Kidney epithelial cell (primary cell): ENCODE data around the gene UTP4. TPM values are rescaled to one million over a fixed set of nuclear protein-coding genes. Genes with fewer than 3 reads are reported as not detected.

ENCODE experiments used
- DNase-seq: peaks from one replicate; pipeline ENCODE4 v3.0.0-alpha.2; 2010; ENCODE audit warnings: low read depth
- H3K27me3 ChIP-seq: 2 replicates; pipeline ENCODE4 v1.6.0; 2011; ENCODE audit warnings: low read length; ENCODE audit not compliant: control insufficient read depth, insufficient read depth
- H3K36me3 ChIP-seq: 2 replicates; pipeline ENCODE4 v1.5.1; 2011; ENCODE audit warnings: low read length; ENCODE audit not compliant: control insufficient read depth, insufficient read depth
- H3K4me3 ChIP-seq: 2 replicates; pipeline ENCODE4 v1.5.1; 2011; ENCODE audit warnings: low read depth, mild to moderate bottlenecking, control low read depth, low read length
- CTCF ChIP-seq: IDR thresholded peaks from 2 replicates; pipeline ENCODE4 v1.5.1; 2011; ENCODE audit warnings: mild to moderate bottlenecking, moderate library complexity, low read length, control low read depth, inconsistent platforms; ENCODE audit not compliant: insufficient read depth, poor library complexity, severe bottlenecking
- total RNA-seq: library from RNA; depleted of rRNA; stranded (reverse); fragments of >200 nt; gene quantifications from 2 replicates; pipeline ENCODE4 v1.2.3, GENCODE V29; 2015

The UTP4 gene
- total RNA-seq, 1 donor from 2014 or later = 32.8 TPM

- DNase-seq = no peak
- peak; percentile 88 for TF ChIP-seq CTCF
- no peaks in the 10 kb centered on the region for H3K36me3 ChIP-seq
These were observed 19.9 kb upstream of the UTP4 start for GRCh38 chr16:69112285-69113129.

GRCh38 chr16:69113216-69113615 is 19.2 kb upstream of the UTP4 start:
- TF ChIP-seq CTCF = no peak
- no peaks in the 10 kb centered on the region for H3K27me3 ChIP-seq
- DNase-seq = no peak
- H3K36me3 ChIP-seq = no peaks in the 10 kb centered on the region
- no peak overlapping the region for H3K4me3 ChIP-seq

More at GRCh38 chr16:69112285-69113129, 19.9 kb upstream of the UTP4 start:
- Histone ChIP-seq H3K4me3 (no peak overlapping the region), H3K27me3 (no peaks in the 10 kb centered on the region)

DNA sequence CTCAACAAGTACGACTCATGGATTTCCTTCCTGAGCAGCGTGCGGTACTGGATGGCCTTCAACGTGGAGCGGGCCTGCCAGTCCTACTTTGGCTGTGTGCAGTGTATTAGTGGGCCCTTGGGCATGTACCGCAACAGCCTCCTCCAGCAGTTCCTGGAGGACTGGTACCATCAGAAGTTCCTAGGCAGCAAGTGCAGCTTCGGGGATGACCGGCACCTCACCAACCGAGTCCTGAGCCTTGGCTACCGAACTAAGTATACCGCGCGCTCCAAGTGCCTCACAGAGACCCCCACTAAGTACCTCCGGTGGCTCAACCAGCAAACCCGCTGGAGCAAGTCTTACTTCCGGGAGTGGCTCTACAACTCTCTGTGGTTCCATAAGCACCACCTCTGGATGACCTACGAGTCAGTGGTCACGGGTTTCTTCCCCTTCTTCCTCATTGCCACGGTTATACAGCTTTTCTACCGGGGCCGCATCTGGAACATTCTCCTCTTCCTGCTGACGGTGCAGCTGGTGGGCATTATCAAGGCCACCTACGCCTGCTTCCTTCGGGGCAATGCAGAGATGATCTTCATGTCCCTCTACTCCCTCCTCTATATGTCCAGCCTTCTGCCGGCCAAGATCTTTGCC is 18.0 kb upstream of the UTP4 start:
- Histone ChIP-seq H3K4me3 (no peak overlapping the region), H3K36me3 (peaks cover 2% of the 10 kb centered on the region), H3K27me3 (no peaks in the 10 kb centered on the region)
- no peak for TF ChIP-seq CTCF
- no peak for DNase-seq

GRCh38 chr16:69114976-69115355 is 17.5 kb upstream of the UTP4 start:
- no peak for TF ChIP-seq CTCF
- DNase-seq = no peak
- no peak overlapping the region for H3K4me3 ChIP-seq
- peaks cover 2% of the 10 kb centered on the region for H3K36me3 ChIP-seq
- H3K27me3 ChIP-seq = no peaks in the 10 kb centered on the region

GRCh38 chr16:69115361-69115760 is 17.1 kb upstream of the UTP4 start:
- no peak for DNase-seq
- Histone ChIP-seq H3K4me3 (no peak overlapping the region), H3K27me3 (no peaks in the 10 kb centered on the region), H3K36me3 (peaks cover 2% of the 10 kb centered on the region)
- no peak for TF ChIP-seq CTCF

- no peak for DNase-seq
- Histone ChIP-seq H3K27me3 (no peaks in the 10 kb centered on the region), H3K4me3 (no peak overlapping the region), H3K36me3 (peaks cover 2% of the 10 kb centered on the region)
- no peak for TF ChIP-seq CTCF
These were observed 16.6 kb upstream of the UTP4 start for GRCh38 chr16:69115837-69116236.
